HK-2 (cell line): ENCODE data around the gene TMEM63B.
"Not testable (repeated sequence)": the region's sequence is repeated elsewhere in the genome, so short reads cannot be mapped to it uniquely, and the experiment has no call there.

Experiments used
- DNase-seq: peaks from one replicate; pipeline ENCODE4 v3.0.0-alpha.2; 2018; ENCODE audit not compliant: unreplicated experiment

Gene TMEM63B

DNA sequence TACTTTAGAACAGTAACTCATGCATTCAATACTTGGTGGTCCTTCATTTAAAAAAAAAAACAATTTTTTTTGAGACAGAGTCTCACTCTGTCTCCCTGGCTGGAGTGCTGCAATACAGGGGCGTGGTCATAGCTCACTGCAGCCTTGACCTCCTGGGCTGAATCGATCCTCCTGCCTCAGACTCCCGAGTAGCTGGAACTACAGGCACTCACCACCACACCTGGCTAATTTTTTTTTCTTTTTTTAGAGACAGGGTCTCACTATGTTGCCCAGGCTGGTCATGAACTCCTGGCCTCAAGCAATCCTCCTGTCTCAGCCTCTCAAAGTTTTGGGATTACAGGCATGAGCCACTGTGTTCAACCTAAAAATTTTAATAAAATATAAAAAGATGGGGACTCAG lies 17.2 kb downstream of the TMEM63B start:
- DNase-seq, result not testable (repeated sequence)

DNA sequence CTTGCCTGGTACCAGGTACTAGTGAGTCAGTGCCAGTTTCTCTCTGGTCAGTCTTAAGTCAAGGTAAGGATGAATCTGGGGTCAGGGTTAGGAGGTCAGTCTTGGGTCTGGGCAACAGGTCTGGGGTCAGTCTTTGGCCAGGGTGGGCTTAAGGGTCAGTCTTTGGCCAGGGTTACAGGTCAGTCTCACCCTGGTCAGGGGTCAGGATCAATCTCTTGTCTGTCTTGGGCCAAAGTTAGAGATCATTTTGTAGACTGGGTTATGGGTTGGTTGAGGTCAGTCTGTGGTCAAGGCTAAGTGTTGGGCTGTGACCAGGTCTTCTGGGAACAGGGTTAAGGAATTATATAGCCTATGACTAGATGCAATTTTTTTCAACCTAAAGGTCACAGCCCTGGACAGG lies 18.5 kb downstream of the TMEM63B start:
- no peak for DNase-seq

DNA sequence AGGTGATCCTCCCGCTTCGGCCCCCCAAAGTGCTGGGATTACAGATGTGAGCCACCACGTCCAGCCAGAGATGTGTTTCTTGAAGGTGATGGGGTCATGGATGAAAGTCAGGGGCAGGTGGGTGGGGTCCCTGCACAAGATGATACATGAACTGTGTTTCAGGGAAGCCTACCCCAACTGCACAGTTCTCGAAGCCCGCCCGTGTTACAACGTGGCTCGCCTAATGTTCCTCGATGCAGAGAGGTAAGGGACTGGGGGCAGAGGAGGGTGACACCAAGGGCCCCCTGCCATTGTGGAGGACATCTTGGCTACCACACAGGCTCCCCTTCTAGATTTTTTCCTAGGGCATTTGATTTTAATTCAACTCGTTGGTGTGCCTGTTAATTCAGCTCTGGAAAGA lies 19.3 kb downstream of the TMEM63B start:
- DNase-seq, result no peak

DNA sequence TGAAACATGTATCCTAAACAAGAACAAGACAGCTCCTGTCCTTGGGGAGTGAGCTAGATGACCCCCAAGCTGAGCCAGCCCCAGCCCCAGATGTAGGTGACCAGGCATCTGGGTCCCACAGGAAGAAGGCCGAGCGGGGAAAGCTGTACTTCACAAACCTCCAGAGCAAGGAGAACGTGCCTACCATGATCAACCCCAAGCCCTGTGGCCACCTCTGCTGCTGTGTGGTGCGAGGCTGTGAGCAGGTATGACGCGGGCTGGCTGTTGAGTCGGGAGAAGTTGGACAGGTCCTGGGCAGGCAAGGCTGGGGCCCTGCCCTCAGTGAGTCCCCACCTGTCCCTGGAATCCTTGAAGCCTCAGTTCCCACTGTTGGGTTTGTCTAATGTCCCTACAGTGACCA lies 19.9 kb downstream of the TMEM63B start:
- no peak for DNase-seq

DNA sequence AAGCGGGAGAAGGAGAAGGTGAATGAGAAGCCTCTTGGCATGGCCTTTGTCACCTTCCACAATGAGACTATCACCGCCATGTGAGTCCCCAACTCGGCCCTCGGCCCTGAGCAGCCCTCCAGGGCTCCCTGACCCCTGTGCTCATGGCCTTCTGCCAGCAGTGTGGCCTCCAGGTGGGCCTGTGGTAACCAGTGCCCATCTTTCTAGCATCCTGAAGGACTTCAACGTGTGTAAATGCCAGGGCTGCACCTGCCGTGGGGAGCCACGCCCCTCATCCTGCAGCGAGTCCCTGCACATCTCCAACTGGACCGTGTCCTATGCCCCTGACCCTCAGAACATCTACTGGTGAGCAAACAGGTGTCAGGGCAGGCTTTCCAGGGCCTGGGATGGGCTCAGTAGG lies 21.0 kb downstream of the TMEM63B start:
- DNase-seq, result no peak

DNA sequence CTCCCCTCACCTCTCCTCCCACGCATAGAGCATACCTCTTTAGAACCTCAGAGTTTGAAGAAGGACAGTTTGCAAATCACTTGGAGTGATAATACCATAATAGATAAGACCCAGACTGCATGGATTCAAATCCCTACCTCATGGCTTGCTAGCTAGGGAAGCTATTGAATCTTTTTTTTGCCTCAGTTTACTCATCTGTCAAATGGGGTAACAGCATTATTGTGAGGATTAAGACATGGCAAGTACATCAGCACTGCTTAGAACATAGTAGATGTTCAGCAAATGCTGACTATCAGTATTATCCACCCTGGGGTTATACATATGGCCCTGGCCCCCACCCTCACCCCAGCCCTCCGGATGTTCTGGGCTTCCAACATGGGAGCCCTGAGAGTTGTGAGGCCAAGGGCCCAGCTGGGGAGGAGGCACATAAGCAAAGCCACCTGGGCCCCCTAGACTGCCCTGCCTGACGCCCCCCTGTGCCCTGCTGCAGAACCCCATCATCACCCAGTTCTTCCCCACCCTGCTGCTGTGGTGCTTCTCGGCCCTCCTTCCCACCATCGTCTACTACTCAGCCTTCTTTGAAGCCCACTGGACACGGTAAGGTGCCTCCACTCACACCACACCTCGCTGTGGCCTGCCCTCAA lies 22.1 kb downstream of the TMEM63B start:
- DNase-seq, result no peak

DNA sequence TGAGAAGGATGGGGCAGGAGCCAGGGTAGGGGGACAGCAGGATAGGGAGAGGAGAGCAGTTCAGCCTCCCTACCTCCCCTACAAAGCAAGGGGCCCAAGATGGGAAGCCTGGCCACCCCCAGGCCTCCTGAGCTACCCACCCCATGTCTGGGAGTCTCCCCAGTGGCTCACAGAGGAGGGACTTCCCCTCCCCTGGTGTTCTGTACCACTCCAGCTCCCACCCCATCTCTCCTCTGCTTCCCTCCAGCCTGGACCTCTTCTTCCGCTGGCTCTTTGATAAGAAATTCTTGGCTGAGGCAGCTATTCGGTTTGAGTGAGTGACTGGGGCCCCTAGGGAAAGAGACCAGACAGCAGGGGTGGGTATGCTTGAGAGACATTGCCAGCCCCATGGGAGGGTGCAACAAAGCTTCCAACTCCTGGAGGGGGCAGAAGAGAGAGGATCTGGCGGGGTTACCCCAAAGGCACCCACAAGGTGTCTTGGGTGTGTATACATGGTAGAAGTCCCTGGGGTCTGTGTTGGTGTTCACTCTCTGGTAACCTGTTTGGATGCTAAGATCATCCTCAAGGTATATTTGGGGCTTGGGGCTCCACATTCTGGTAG lies 23.1 kb downstream of the TMEM63B start:
- DNase-seq, result no peak

DNA sequence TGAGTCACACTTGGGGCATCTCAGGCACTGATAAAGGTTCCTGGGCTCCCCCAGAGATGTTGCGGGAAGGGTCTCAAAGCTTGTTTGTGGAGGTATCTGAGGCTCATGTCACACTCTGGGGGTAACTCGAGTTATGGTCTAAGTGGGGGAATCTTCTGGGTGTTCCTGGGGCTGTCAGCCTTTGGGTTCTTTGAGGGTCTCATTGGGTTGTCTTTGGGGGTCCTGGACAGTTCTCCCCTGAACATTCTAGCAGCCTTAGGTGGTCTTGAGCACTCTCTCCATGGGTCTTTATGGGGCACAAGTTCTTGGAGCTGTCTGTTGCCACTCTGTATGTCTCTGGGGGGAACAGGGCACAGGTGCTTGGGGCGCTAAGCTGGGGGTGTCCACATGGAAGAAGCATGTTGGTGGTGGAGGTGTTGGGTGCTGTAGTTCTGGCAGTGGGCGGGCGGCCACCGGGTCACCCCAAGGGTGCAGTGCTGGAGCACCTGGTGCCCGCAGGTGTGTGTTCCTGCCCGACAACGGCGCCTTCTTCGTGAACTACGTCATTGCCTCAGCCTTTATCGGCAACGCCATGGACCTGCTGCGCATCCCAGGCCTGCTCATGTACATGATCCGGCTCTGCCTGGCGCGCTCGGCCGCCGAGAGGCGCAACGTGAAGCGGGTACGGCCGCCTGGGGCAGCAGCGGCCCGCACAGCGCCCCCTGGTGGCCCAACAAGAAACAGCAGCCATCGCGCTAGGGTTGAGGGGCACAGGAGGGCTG lies 24.2 kb downstream of the TMEM63B start:
- DNase-seq, result no peak

DNA sequence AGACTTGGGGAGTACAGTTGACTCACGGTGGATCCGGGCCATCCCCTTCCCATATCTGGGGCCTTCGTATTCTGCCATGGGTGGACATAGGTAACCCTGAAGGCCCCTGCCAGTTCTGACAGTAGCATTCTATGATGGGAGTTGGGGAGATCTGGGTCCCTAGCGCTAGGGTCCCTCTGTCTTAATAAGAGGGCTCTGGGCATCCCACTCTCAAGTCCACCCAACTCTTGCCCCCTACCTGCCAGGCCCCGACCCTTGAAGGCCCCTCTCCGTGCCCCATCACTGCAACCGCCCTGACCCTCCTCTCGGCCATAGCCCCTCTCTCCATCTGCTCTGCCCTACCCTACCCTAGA lies 24.7 kb downstream of the TMEM63B start:
- no peak for DNase-seq

DNA sequence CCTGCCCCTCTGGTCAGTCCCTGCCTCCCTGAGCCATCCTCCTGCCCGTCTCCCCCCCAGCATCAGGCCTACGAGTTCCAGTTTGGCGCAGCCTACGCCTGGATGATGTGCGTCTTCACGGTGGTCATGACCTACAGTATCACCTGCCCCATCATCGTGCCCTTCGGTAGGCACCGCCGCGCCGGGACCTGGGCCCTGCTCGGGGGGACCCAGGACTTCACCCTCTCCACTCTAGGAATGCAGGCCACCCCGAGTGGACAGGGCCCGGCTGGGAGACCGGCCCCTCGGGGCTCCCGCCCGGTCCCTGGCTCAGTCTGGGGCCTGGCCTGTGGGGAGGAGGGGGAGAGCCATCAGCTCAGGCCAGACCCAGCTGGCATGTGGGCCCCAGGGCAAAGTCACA lies 25.2 kb downstream of the TMEM63B start:
- DNase-seq, result no peak

DNA sequence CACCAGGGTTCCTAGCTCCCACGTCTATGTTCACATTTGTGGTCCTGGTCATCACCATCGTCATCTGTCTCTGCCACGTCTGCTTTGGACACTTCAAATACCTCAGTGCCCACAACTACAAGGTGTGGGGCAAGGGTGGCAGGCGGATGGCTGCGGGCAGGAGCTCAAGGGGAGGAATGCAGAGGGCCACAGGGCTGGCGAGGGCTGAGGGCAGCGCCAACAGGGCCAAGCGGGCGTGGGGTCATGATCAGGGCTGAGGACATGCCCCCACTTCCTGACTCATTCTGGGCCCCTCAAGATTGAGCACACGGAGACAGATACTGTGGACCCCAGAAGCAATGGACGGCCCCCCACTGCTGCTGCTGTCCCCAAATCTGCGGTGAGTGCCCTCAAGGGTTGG lies 26.7 kb downstream of the TMEM63B start:
- DNase-seq, result no peak

DNA sequence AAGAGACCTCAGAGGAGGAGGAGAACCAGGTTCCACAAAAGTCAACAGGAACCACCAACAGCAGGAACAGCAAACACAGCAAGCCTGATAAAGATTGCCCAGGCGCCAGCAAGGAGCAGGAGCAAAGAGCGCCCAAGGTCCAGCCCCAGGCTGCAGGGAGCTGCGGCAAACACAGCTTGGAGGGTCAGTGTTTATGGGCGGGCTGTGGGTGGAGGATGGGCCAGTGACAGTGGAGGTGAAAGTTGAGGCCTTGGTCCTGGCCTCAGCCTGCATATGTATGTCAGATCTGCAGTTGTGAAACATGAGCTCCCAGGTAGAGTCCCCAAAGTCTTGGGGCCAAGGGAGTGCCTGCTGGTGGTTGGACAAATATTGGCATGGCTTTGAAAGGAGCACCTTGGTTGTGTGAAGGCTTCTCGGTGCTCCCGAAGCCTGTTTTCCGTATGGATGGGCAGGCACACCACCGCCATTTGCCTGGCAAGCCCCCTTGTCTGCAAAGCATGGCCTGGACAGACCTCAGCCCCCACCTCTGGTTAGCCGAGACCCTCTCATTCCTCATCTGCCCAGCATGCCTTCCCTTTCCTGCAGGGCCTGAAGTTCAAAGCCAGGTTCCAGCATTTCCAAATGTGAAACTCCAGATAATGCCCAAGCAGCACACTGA lies 29.3 kb downstream of the TMEM63B start:
- DNase-seq, result no peak

DNA sequence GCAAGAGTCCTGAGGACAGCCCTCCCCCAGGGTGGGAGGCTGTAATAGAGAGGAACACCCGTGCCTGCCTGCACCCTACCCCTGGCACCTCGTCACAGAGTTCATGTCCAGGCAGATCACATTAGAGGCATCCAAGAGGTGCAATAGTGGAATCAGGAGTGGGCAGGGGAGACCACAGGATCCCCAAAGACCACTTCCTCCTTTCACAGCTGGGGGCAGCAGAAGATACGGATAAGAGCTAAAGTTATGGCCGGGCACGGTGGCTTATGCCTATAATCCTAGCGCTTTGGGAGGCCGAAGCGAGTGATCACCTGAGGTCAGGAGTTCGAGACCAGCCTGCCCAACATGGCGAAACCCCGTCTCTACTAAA lies 29.8 kb downstream of the TMEM63B start:
- DNase-seq, result no peak

DNA sequence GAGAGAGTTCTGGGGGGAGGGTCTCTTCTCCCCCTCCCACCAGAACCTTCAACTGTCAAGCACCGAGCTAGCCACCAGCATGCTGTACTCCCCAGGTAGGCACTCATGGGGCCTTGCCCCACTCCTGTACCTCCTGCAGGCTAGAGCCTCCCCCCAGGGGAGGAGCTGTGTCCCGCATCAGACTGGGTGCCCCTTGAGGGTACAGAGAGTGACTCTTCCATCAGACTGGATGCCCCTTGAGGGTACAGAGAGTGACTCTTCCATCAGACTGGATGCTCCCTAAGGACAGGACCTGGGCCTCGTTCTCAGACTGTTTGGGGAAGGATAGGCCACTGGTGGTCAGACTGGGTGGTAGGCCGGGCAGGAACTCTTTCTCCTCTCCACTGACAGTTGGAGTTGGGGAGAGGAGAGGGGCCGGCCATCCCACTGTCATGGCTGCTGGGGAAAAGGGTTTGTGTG lies 31.4 kb downstream of the TMEM63B start, which contains the start of gene CAPN11:
TSS of gene CAPN11 (plus strand) at position 51 of the 459 bp plus-strand sequence. CDS start at position 80, 29 bp downstream.
- no peak for DNase-seq

DNA sequence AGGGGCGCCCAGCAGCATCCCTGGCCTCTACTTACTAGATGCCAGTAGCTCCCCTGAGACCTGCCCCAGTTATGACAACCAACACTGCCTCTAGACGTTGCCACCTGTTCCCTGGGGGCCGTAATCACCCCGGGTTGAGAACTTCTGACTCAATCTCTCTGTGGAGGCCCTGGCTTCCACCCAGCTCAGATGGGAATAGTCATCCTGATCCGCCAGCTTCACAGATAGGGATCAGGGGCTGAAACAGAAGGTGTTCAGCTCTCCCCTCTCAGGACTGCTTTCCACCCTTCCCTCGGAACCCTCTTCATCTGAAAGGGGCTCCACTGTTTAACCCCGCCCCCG lies 34.6 kb downstream of the TMEM63B start:
- no peak for DNase-seq

DNA sequence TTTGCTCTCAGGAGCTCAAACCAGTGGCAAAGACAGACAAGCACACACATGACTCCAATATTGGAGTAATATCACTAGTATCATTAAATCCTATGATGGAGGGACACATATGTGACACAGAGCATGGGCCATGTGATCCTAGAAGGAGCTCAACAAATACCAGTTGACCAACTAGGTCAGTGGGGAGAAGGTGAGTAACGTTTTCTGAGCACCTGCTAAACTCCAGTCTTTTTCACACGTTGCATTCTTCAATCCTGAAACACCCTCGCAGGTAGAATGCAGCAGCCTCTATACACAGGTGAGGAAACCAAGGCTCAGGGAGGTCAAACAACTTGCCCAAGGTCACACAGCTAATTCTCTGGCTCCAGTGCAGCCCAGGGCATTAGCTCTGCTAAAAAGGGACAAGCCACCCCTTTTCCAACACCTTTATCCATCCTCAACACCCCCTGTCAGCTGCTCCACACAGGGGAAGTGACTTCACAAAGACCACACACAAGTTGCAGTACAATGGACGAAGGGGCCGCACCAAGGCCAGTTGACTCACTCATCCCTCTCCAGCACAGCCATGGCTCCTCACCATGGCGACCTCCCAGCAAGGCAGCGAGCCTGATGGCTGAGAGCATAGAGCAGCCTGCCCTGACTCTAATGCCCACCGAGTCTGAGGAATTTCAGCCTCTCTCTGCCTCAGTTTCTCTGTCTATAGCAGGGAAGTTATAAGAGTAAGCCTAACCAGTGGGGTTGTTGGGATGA lies 35.7 kb downstream of the TMEM63B start:
- no peak for DNase-seq

DNA sequence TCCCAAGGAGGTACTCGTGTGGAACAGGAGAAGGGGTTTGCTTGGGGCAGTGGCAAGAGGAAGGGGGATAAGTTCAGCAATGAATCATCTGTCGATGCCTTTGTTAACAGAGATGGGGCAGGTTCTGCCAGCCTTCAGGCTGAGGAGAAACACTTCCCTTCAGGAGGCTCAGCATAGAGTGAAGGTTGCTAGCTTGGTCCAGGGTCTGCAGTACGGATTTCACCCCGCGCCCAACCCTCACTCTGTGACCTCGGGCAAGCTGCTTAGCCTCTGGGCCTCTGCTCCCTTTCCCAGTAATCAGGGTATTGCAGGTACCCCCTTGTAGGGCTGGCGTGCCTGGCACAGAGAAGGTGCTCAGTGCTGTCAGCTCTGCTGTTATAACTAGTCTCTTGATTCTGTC lies 38.8 kb downstream of the TMEM63B start:
- no peak for DNase-seq

DNA sequence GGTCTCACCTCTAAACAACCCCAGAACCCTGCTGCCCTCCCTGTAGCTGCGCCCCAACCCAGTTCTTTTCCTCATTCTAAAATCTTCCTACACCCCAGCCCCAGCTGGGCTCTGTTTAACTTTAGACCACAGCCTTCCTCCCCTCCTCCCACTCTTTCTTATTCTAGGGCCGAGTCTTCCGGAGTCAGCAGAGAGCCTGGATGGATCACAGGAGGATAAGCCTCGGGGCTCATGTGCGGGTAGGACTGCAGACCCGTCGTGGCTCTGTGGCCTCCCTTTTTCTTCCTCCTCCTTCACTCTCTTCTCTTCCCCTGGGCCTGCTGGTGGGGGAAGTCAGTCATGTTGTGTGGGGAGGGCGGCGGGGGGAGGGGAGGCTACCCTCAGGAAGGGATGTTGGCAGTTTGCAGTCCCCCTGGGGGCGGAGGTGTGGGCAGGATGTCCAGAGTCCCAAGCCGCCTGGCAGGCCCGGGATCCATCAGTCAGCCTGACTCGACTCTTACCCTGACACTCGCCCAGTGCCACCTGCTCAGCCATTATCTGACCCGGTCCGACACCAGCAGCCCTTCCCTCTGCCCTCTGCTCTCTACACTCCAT lies 39.3 kb downstream of the TMEM63B start:
- no peak for DNase-seq

DNA sequence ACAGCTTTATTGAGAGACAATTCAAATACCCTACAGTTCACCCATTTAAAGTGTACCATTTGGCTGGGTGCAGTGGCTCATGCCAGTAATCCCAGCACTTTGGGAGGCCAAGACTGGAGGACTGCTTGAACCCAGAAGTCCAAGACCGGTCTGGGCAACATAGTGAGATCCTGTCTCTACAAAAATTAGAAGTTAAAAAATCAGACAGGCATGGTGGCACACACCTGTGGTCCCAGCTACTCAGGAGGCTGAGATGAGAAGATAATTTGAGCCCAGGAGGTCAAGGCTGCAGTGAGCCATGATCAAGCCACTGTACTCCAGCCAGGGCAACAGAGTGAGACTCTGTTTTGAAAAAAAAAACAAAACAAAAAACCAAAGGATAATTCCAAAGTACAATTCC lies 40.2 kb downstream of the TMEM63B start:
- no peak for DNase-seq

DNA sequence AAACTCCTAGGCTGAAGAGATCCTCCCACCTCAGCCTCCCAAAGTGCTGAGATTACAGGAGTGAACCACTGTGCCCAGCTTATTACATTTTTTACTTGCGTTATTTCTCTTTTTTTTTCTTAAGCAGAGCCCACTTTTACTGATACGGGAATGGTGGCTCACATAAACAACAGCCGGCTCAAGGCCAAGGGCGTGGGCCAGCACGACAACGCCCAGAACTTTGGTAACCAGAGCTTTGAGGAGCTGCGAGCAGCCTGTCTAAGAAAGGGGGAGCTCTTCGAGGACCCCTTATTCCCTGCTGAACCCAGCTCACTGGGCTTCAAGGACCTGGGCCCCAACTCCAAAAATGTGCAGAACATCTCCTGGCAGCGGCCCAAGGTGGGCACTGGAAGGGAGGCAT lies 41.8 kb downstream of the TMEM63B start:
- DNase-seq, result no peak

DNA sequence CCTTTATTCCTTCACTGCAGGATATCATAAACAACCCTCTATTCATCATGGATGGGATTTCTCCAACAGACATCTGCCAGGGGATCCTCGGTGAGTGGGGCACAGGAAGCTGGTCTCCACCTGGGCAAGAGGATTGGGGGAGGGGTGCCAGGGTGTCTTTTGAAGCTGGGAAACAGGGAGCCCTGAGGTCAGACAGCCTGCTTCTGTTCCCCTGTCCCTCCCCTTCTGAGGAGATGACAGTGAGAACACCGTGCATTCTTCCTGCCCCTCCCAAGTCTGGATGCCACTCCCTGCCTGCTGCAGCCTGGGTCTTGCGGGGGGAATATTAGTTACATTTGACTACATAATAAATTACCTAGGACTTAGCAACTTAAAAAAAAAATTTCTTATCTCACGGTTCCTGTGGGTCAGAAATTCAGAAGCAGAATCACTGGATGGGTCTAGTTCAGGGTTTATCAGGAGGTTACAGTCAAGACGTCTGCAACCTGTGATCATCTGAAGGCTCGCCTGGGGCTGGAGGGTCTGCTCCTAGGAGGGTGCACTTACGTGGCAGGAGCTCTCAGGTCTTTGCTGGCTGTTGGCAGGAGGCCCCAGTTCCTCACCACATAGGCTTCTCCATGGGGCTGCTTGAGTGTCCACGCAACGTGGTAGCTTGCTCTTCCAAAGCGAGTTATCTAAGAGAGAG lies 42.7 kb downstream of the TMEM63B start:
- DNase-seq, result no peak
